ENCODE data around the gene DNAH5.

- TF ChIP-seq CTCF (conservative IDR thresholded peaks at IDR 0.05; ENCODE audit: low read depth in 2 of 2) (no peak), JUNB (IDR thresholded peaks at IDR 0.05; ENCODE audit: unreplicated experiment) (no peak), EZH2phosphoT487 (IDR thresholded peaks at IDR 0.05; ENCODE audit: unreplicated experiment) (no peak)
These were observed 34.3 kb downstream of the DNAH5 start for GRCh38 chr5:13910201-13910600.

Measured in GM23338 (cell line).